AG08396 (cell line): Measurements from ENCODE around the gene YTHDF2.
"Not testable (repeated sequence)": the region's sequence is repeated elsewhere in the genome, so short reads cannot be mapped to it uniquely, and the experiment has no call there.

Source experiments
- DNase-seq: peaks from one replicate; pipeline ENCODE4 v3.0.0; 2012; ENCODE audit warnings: low spot score, mixed read lengths

YTHDF2 gene

GRCh38 chr1:28759257-28759656 is 22.5 kb downstream of the YTHDF2 start:
- no peak for DNase-seq

- no peak for DNase-seq
Measured at GRCh38 chr1:28761189-28761588, 24.4 kb downstream of the YTHDF2 start.

- DNase-seq = no peak
Measured at GRCh38 chr1:28766532-28767183, 29.9 kb downstream of the YTHDF2 start.

GRCh38 chr1:28770601-28771165 is 33.9 kb downstream of the YTHDF2 start:
- DNase-seq = no peak

- not testable (repeated sequence) for DNase-seq
Measured at GRCh38 chr1:28771921-28772320, 35.2 kb downstream of the YTHDF2 start.

GRCh38 chr1:28773105-28773504 is 36.4 kb downstream of the YTHDF2 start:
- DNase-seq = no peak

GRCh38 chr1:28775121-28775942 is 38.6 kb downstream of the YTHDF2 start:
- DNase-seq = peak; percentile 58

- no peak for DNase-seq
Measured at GRCh38 chr1:28776341-28776740, 39.6 kb downstream of the YTHDF2 start.

GRCh38 chr1:28778021-28778420 is 41.3 kb downstream of the YTHDF2 start:
- no peak for DNase-seq

GRCh38 chr1:28779751-28780408 is 43.1 kb downstream of the YTHDF2 start:
- DNase-seq = no peak

- no peak for DNase-seq
Measured at GRCh38 chr1:28781305-28781704, 44.6 kb downstream of the YTHDF2 start.

GRCh38 chr1:28782011-28782410 is 45.3 kb downstream of the YTHDF2 start:
- DNase-seq = no peak

- no peak for DNase-seq
Measured at GRCh38 chr1:28783363-28783762, 46.6 kb downstream of the YTHDF2 start.

GRCh38 chr1:28789412-28789811 is 52.7 kb downstream of the YTHDF2 start:
- DNase-seq = no peak

GRCh38 chr1:28789816-28790215 is 53.1 kb downstream of the YTHDF2 start:
- no peak for DNase-seq

GRCh38 chr1:28790377-28791035 is 53.8 kb downstream of the YTHDF2 start:
- no peak for DNase-seq

GRCh38 chr1:28791929-28792328 is 55.2 kb downstream of the YTHDF2 start:
- DNase-seq = not testable (repeated sequence)

GRCh38 chr1:28792644-28793121 is 55.9 kb downstream of the YTHDF2 start:
- DNase-seq = no peak

- not testable (repeated sequence) for DNase-seq
Measured at GRCh38 chr1:28794582-28794981, 57.8 kb downstream of the YTHDF2 start.

- no peak for DNase-seq
Measured at GRCh38 chr1:28796352-28797211, 59.8 kb downstream of the YTHDF2 start.

GRCh38 chr1:28800324-28800723 is 63.6 kb downstream of the YTHDF2 start:
- no peak for DNase-seq
